HepG2 (cell line): Measurements from ENCODE around the gene FRS2. TPM values are rescaled to one million over a fixed set of nuclear protein-coding genes. Genes with fewer than 3 reads are reported as not detected.

Source experiments
- BCL6 ChIP-seq: IDR thresholded peaks from 2 replicates; pipeline ENCODE4 v1.6.1; 2016; ENCODE audit warnings: missing genetic modification reagents, missing compliant biosample characterization
- CSRNP2 ChIP-seq: sonication (generic); formaldehyde crosslinking; conservative IDR thresholded peaks from 2 replicates; pipeline ENCODE4 v1.8.0; 2022; ENCODE audit warnings: low read depth, missing genetic modification reagents
- FOXK2 ChIP-seq: fragments of 450-650 bp; IDR thresholded peaks from 2 replicates; pipeline ENCODE4 v1.6.1; 2016
- ISL2 ChIP-seq: sonication (generic); formaldehyde crosslinking; IDR thresholded peaks from 2 replicates; pipeline ENCODE4 v1.5.0; 2020; ENCODE audit warnings: missing genetic modification reagents
- MEIS1 ChIP-seq: sonication (generic); formaldehyde crosslinking; IDR thresholded peaks from 2 replicates; pipeline ENCODE4 v1.9.0; 2021; ENCODE audit warnings: mild to moderate bottlenecking, missing genetic modification reagents, moderate library complexity, borderline replicate concordance
- PAX8 ChIP-seq: sonication (generic); formaldehyde crosslinking; IDR thresholded peaks from 2 replicates; pipeline ENCODE4 v1.8.0; 2022; ENCODE audit warnings: mild to moderate bottlenecking, missing genetic modification reagents, borderline replicate concordance
- PPARG ChIP-seq: conservative IDR thresholded peaks from 2 replicates; pipeline ENCODE4 v1.6.1; 2016; ENCODE audit warnings: missing biosample characterization, missing genetic modification reagents
- RORA ChIP-seq: sonication (generic); formaldehyde crosslinking; IDR thresholded peaks from 2 replicates; pipeline ENCODE4 v1.5.0; 2020; ENCODE audit warnings: mild to moderate bottlenecking, missing genetic modification reagents, moderate library complexity
- SOX13 ChIP-seq, 3 experiments: fragments of 450-650 bp in 1 of 3; sonication (generic) in 1 of 3; formaldehyde crosslinking in 1 of 3; IDR thresholded peaks in 2 of 3; conservative IDR thresholded peaks in 1 of 3; 2 replicates each; pipeline versions ENCODE4 v1.5.0 to v1.6.1; 2016 to 2020; ENCODE audit warnings: antibody characterized with exemption in 1 of 3, mild to moderate bottlenecking in 1 of 3, missing compliant biosample characterization in 1 of 3, missing genetic modification reagents in 1 of 3, moderate library complexity in 1 of 3
- THAP11 ChIP-seq: IDR thresholded peaks from 2 replicates; pipeline ENCODE4 v1.6.1; 2016; ENCODE audit warnings: missing biosample characterization, missing genetic modification reagents
- THRA ChIP-seq: sonication (generic); formaldehyde crosslinking; IDR thresholded peaks from 2 replicates; pipeline ENCODE4 v1.4.0; 2020; ENCODE audit warnings: missing genetic modification reagents, borderline replicate concordance
- ZNF33B ChIP-seq: sonication (generic); formaldehyde crosslinking; IDR thresholded peaks from 2 replicates; pipeline ENCODE4 v1.5.1; 2020; ENCODE audit warnings: mild to moderate bottlenecking, missing genetic modification reagents
- polyA plus RNA-seq, 8 experiments: library from polyadenylated mRNA; depleted of rRNA in 3 of 8; stranded (reverse) in 7 of 8; unstranded in 1 of 8; fragments of >200 nt; fragmentation: Illumina TruSeq in 4 of 8; extraction: Trizol in 4 of 8; gene quantifications; 2 replicates each; pipeline versions ENCODE4 v1.2.1 to v1.2.3, GENCODE V29; 2011 to 2016; ENCODE audit warnings: low read depth in 4 of 8, missing spikeins in 1 of 8, mixed read lengths in 1 of 8; ENCODE audit not compliant: insufficient read depth in 1 of 8
- total RNA-seq, 5 experiments: library from RNA; depleted of rRNA; stranded (reverse); fragments of >200 nt; fragmentation: Illumina TruSeq; extraction: Trizol; gene quantifications; 2 replicates each; pipeline ENCODE4 v1.2.3, GENCODE V29; 2016; ENCODE audit warnings: low read depth in 1 of 5
- TF ChIP-seq, protein P1 (sequence below): sonication (generic); formaldehyde crosslinking; IDR thresholded peaks from 2 replicates; pipeline ENCODE4 v1.9.0; 2021; ENCODE audit warnings: mild to moderate bottlenecking, missing genetic modification reagents
- TF ChIP-seq, protein P2 (sequence below): sonication (generic); formaldehyde crosslinking; IDR thresholded peaks from 2 replicates; pipeline ENCODE4 v1.8.1; 2023; ENCODE audit warnings: mild to moderate bottlenecking, missing genetic modification reagents
- TF ChIP-seq, protein P3 (sequence below): sonication (generic); formaldehyde crosslinking; IDR thresholded peaks from 2 replicates; pipeline ENCODE4 v1.4.0; 2020; ENCODE audit warnings: missing genetic modification reagents

FRS2 gene
- total and polyA plus RNA-seq, 2 of the 13 experiments (the other 11 are each of a cell fraction or from before 2014, with no cell fraction given), result 8.3 to 16.8 TPM

DNA sequence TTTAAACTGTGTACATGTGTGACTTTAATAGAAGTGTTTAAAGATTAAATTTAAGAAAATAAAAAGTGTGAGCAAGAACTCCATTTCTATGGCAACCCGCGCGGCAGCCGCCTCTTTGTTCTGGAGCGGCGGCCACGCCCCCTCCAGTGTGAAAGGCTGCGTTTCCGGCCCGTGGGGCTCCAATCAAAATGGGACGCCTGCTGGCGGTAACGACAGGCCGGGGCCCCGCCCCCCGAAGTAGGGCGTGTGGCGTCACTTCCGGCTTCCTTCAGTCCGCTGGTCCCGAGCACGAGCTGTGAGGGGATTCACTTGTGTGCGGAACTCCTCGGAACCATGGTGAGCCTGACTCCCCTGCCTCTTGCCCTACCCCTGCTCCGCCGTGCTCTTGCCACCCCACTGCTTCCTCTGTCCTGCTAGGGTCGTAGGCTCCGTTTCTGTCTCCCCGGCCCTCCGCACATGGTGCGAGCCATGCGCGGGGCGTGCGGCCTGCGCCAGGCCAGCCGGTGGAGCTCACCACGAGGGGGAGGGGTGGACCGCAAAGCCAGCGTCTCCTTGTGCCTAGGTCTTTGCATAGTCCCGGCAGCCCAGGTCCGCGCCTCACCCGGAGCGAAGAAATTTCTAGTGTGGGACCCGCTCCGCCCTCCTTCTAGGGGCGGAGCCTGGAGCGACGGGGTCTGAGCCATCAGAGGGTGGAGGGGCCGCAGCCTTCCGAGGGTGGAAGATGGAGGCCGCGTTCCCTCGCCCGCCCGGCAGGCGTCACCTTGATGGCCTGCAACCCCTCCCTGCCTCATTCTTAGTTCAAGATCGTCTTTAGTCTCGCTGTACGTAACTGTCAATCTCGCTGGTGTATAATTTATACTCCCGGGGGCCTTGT is 115.2 kb downstream of the FRS2 start, which contains the start of gene CCT2 (continued):
- TF ChIP-seq, protein P1, sequence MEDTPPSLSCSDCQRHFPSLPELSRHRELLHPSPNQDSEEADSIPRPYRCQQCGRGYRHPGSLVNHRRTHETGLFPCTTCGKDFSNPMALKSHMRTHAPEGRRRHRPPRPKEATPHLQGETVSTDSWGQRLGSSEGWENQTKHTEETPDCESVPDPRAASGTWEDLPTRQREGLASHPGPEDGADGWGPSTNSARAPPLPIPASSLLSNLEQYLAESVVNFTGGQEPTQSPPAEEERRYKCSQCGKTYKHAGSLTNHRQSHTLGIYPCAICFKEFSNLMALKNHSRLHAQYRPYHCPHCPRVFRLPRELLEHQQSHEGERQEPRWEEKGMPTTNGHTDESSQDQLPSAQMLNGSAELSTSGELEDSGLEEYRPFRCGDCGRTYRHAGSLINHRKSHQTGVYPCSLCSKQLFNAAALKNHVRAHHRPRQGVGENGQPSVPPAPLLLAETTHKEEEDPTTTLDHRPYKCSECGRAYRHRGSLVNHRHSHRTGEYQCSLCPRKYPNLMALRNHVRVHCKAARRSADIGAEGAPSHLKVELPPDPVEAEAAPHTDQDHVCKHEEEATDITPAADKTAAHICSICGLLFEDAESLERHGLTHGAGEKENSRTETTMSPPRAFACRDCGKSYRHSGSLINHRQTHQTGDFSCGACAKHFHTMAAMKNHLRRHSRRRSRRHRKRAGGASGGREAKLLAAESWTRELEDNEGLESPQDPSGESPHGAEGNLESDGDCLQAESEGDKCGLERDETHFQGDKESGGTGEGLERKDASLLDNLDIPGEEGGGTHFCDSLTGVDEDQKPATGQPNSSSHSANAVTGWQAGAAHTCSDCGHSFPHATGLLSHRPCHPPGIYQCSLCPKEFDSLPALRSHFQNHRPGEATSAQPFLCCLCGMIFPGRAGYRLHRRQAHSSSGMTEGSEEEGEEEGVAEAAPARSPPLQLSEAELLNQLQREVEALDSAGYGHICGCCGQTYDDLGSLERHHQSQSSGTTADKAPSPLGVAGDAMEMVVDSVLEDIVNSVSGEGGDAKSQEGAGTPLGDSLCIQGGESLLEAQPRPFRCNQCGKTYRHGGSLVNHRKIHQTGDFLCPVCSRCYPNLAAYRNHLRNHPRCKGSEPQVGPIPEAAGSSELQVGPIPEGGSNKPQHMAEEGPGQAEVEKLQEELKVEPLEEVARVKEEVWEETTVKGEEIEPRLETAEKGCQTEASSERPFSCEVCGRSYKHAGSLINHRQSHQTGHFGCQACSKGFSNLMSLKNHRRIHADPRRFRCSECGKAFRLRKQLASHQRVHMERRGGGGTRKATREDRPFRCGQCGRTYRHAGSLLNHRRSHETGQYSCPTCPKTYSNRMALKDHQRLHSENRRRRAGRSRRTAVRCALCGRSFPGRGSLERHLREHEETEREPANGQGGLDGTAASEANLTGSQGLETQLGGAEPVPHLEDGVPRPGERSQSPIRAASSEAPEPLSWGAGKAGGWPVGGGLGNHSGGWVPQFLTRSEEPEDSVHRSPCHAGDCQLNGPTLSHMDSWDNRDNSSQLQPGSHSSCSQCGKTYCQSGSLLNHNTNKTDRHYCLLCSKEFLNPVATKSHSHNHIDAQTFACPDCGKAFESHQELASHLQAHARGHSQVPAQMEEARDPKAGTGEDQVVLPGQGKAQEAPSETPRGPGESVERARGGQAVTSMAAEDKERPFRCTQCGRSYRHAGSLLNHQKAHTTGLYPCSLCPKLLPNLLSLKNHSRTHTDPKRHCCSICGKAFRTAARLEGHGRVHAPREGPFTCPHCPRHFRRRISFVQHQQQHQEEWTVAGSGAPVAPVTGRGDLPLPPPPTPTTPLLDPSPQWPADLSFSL (CRISPR knock-in tag), result no peak
- TF ChIP-seq SOX13 (IDR thresholded peaks at IDR 0.05) (no peak), SOX13 (CRISPR knock-in tag; conservative IDR thresholded peaks at IDR 0.05 in 1 of 2, IDR thresholded peaks at IDR 0.05 in 1 of 2) (peak in 1 of 2 experiments; percentile 37; a peak in 1 of 4 replicates), THAP11 (CRISPR knock-in tag) (peak; percentile 85), ZNF33B (CRISPR knock-in tag) (peak; percentile 90), RORA (no peak), BCL6 (CRISPR knock-in tag) (peak; percentile 21; the same call in 1 of the 2 replicates), PPARG (CRISPR knock-in tag) (peak; percentile 39; the same call in 1 of the 2 replicates), MEIS1 (CRISPR knock-in tag) (no peak), FOXK2 (no peak; the same call in 1 of the 2 replicates), THRA (0 out of 2 replicates have a peak, but pooled peaks have one; percentile 19), ISL2 (peak; percentile 74), CSRNP2 (CRISPR knock-in tag) (no peak), PAX8 (no peak)
- TF ChIP-seq, protein P2, sequence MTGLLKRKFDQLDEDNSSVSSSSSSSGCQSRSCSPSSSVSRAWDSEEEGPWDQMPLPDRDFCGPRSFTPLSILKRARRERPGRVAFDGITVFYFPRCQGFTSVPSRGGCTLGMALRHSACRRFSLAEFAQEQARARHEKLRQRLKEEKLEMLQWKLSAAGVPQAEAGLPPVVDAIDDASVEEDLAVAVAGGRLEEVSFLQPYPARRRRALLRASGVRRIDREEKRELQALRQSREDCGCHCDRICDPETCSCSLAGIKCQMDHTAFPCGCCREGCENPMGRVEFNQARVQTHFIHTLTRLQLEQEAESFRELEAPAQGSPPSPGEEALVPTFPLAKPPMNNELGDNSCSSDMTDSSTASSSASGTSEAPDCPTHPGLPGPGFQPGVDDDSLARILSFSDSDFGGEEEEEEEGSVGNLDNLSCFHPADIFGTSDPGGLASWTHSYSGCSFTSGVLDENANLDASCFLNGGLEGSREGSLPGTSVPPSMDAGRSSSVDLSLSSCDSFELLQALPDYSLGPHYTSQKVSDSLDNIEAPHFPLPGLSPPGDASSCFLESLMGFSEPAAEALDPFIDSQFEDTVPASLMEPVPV (CRISPR knock-in tag), result peak; percentile 85; the same call in 1 of the 2 replicates
- TF ChIP-seq, protein P3, sequence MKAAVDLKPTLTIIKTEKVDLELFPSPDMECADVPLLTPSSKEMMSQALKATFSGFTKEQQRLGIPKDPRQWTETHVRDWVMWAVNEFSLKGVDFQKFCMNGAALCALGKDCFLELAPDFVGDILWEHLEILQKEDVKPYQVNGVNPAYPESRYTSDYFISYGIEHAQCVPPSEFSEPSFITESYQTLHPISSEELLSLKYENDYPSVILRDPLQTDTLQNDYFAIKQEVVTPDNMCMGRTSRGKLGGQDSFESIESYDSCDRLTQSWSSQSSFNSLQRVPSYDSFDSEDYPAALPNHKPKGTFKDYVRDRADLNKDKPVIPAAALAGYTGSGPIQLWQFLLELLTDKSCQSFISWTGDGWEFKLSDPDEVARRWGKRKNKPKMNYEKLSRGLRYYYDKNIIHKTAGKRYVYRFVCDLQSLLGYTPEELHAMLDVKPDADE (CRISPR knock-in tag), result peak; percentile 83; the same call in 1 of the 2 replicates
